Nephron progenitor cell (in vitro differentiated cells): Measurements from ENCODE around the gene STN1.
"Not testable (repeated sequence)": the region's sequence is repeated elsewhere in the genome, so short reads cannot be mapped to it uniquely, and the experiment has no call there.

ENCODE experiments used
- DNase-seq: peaks from one replicate; pipeline ENCODE4 v3.0.0; 2021
- H3K27ac Mint-ChIP-seq: 2 replicates; pipeline ENCODE4 v1.8.0; 2021; ENCODE audit warnings: mild to moderate bottlenecking, moderate library complexity, mixed read lengths
- H3K27me3 Mint-ChIP-seq: 2 replicates; pipeline ENCODE4 v1.8.0; 2021; ENCODE audit warnings: mild to moderate bottlenecking, low read depth, mixed read lengths; ENCODE audit not compliant: poor library complexity
- H3K36me3 Mint-ChIP-seq: 2 replicates; pipeline ENCODE4 v1.8.0; 2021; ENCODE audit warnings: low read depth, mixed read lengths
- H3K4me1 Mint-ChIP-seq: 2 replicates; pipeline ENCODE4 v1.8.0; 2021; ENCODE audit warnings: mixed read lengths
- H3K4me3 Mint-ChIP-seq: 2 replicates; pipeline ENCODE4 v1.8.0; 2021; ENCODE audit warnings: mild to moderate bottlenecking, moderate library complexity, mixed read lengths
- H3K9me3 Mint-ChIP-seq: 2 replicates; pipeline ENCODE4 v1.8.0; 2021; ENCODE audit warnings: mild to moderate bottlenecking, moderate library complexity, mixed read lengths
- CTCF ChIP-seq: fragments of 200-600 bp; sonication (generic); IDR thresholded peaks from 2 replicates; pipeline ENCODE4 v1.5.0; 2021; ENCODE audit warnings: antibody characterized with exemption

STN1 gene

GRCh38 chr10:103849212-103849877 lies 68.6 kb downstream of the STN1 start:
- Mint-ChIP-seq H3K27me3 (peaks cover 14% of the 10 kb centered on the region), H3K4me3 (no peak overlapping the region)

GRCh38 chr10:103847909-103848468 lies 70.0 kb downstream of the STN1 start:
- no peak overlapping the region for H3K4me3 Mint-ChIP-seq

More at GRCh38 chr10:103849212-103849877, 68.6 kb downstream of the STN1 start:
- peaks cover 91% of the 10 kb centered on the region for H3K4me1 Mint-ChIP-seq
- no peak for TF ChIP-seq CTCF
- no peaks in the 10 kb centered on the region for H3K36me3 Mint-ChIP-seq
- no peaks in the 10 kb centered on the region for H3K9me3 Mint-ChIP-seq
- no peak overlapping the region for H3K27ac Mint-ChIP-seq
- DNase-seq = no peak

GRCh38 chr10:103847346-103847745 lies 70.6 kb downstream of the STN1 start:
- H3K9me3 Mint-ChIP-seq = no peaks in the 10 kb centered on the region
- H3K36me3 Mint-ChIP-seq = peaks cover 4% of the 10 kb centered on the region
- no peak for DNase-seq
- H3K27me3 Mint-ChIP-seq = peaks cover 6% of the 10 kb centered on the region
- no peak overlapping the region for H3K4me3 Mint-ChIP-seq
- no peak overlapping the region for H3K27ac Mint-ChIP-seq
- no peak for TF ChIP-seq CTCF
- H3K4me1 Mint-ChIP-seq = peaks cover 86% of the 10 kb centered on the region

More at GRCh38 chr10:103847909-103848468, 70.0 kb downstream of the STN1 start:
- Mint-ChIP-seq H3K4me1 (peaks cover 87% of the 10 kb centered on the region), H3K9me3 (no peaks in the 10 kb centered on the region), H3K27ac (no peak overlapping the region), H3K27me3 (peaks cover 10% of the 10 kb centered on the region), H3K36me3 (no peaks in the 10 kb centered on the region)
- no peak for DNase-seq
- TF ChIP-seq CTCF = no peak

- no peaks in the 10 kb centered on the region for H3K9me3 Mint-ChIP-seq
- no peak overlapping the region for H3K4me3 Mint-ChIP-seq
- H3K27me3 Mint-ChIP-seq = peaks cover 3% of the 10 kb centered on the region
- peak; percentile 36 for DNase-seq
- peak overlapping the region; percentile 15 for H3K27ac Mint-ChIP-seq
- H3K36me3 Mint-ChIP-seq = peaks cover 6% of the 10 kb centered on the region
- H3K4me1 Mint-ChIP-seq = peaks cover 86% of the 10 kb centered on the region
- no peak for TF ChIP-seq CTCF
These were observed 72.0 kb downstream of the STN1 start for GRCh38 chr10:103845972-103846371.

GRCh38 chr10:103845346-103845745 lies 72.6 kb downstream of the STN1 start:
- H3K36me3 Mint-ChIP-seq, H3K4me3 Mint-ChIP-seq, H3K9me3 Mint-ChIP-seq, H3K27ac Mint-ChIP-seq, DNase-seq, H3K27me3 Mint-ChIP-seq: not testable (repeated sequence)
- H3K4me1 Mint-ChIP-seq = peaks cover 86% of the 10 kb centered on the region

GRCh38 chr10:103843854-103844570 lies 74.0 kb downstream of the STN1 start:
- no peak overlapping the region for H3K27ac Mint-ChIP-seq
- TF ChIP-seq CTCF = no peak
- no peak overlapping the region for H3K4me3 Mint-ChIP-seq
- H3K27me3 Mint-ChIP-seq = peaks cover 3% of the 10 kb centered on the region
- H3K9me3 Mint-ChIP-seq = no peaks in the 10 kb centered on the region
- no peak for DNase-seq
- peaks cover 6% of the 10 kb centered on the region for H3K36me3 Mint-ChIP-seq
- peaks cover 87% of the 10 kb centered on the region for H3K4me1 Mint-ChIP-seq
